Amniotic stem cell (primary cell): ENCODE data around the gene SPTB.

Experiments used
- DNase-seq: peaks from one replicate; lab custom pipeline; 2025; lab: John Stamatoyannopoulos, UW

SPTB gene

DNA sequence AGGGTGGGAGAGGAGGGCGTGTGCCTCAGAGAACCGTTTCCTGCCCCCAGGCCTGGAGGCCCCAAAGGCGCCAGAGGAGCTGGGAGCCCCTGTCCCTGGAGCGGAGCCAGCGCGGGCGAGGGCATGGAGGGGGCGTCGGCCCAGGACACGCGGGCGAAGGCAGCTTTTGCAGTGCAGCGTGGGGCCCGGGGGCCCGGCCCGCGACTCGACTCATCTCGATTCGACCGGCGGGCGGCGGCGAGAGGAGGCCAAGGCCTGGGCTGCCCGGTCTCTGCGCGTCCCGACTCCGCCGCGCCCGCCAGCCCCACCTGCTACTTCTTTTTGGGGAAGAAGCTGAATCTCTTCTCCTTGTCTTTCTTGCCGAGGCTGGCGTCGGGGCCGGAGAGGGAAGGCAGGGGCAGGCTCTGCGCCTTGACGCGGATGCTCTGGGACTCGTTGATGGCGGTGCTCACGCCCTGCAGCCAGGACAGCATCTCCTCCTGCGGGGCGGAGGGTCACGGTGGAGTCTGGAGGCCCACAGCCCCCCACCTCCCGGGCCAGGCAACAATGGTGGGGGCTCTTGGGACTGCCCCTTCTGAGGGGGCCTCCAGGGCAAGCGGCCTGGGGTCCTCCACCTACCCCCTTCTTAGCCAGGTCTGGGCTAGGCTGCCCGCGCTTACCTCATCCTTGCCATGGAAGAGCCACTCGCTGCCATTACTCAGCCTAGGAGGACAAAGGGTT is 130.6 kb downstream of the SPTB start:
- DNase-seq = no peak

DNA sequence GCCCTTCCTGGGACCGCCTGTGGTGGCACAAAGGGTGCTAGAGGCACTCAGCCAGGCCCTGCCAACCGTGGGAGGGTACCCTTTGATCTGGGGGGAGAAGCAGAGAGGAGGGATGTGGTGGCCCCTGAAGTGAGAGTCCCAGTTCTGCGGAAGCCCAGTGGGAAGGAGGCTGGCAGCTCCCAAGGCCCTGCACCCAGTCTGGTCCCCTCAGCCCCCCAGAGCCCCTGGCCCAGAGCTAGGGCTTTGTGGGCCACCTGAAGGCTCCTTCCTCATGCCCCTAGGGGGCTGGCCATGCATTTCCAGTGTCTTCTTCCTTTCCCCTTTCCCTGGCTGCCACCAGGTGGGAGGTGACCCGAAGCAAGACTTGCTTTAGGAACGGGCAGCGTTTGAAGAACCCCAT is 131.2 kb downstream of the SPTB start:
- no peak for DNase-seq

DNA sequence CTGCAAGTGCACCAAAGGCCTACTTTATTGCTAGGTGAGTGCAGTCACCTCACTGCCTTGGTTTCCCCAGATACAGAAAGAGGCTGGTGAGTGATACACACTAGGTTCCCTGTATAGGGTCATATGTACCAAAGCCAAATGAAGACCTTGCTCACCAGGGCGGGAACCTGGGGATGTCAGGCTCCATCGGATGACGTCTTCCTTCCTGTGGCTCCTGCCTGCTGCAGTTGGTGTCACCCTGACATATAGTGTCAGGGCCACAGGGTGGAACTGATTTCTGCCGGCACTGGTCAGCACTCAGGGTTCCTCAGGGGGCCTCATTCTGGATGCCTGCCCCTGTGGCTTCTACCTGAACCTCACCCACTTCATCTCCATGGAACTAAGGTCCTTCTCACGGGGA is 132.4 kb downstream of the SPTB start:
- DNase-seq = no peak

DNA sequence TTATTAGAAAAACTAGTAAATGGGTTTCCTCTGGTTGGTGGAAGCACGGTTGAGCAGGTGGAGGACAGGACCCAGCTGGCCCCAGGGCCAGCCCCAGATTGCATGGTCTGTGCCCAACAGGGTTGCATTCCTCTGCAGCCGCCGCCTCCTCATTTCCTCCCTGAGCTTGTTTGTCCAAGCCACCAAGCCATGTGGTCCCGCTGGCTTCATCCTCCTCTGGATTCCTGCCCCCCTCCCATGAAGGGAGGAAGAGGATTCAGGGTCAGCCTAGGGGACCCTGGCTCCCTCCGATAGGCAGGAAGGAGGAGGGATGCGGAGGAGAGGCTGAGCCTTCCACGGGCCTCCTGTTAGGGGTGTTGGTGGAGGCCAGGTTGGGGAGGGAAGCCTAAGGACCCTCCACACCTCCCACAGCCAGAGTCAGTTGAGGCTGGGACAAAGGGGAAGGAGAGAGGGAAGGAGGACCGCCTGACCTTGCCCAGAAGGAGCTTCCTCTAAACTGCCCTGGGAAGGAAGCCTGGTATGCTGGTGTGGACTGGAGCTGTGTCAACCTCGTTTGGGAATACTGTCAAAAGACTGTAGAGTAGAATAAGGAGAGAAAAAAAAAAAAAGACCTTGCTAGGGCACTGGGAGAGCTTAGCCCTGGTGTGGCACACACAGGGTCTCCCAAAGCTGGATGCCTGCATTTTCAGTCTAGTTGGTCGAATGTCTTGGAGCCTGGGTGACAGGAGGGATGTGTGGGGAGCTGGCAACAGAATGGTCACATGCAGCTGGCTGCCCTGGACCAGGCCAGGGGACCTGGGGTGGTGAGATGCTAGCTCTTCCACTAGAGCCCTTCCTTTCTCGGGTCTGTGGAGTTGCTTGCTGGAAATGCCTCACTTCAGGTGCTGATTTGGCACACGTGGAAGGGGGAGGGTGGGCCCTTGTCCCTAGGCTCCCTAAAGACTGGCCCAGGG is 133.1 kb downstream of the SPTB start:
- DNase-seq = no peak

DNA sequence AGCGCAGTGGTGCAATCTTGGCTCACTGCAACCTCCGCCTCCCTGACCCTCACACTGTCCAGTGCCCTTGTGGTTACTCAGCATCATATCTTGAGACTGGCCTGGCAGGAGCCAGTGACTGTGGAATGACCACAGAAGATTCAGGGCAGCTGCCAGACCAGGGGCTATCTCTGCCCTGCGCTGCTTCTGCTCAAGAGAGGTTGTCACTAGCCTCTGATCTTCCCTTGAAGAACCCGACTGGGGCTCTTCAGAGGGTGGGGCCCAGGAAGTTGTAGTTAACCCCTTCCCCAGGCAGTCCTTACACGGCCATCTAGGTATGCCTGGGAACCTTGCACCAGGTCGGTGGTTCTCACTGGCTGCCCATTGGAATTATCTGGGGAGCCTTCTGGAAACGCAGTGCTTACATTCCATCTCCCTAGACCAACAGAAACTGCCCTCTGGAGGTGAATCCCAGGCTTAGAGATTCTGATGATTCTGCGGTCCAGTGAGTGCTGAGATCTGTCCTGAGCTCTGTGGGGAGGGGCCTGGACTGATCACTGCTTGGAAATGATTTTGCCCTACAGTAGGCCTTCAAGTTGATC is 134.1 kb downstream of the SPTB start:
- DNase-seq = no peak

DNA sequence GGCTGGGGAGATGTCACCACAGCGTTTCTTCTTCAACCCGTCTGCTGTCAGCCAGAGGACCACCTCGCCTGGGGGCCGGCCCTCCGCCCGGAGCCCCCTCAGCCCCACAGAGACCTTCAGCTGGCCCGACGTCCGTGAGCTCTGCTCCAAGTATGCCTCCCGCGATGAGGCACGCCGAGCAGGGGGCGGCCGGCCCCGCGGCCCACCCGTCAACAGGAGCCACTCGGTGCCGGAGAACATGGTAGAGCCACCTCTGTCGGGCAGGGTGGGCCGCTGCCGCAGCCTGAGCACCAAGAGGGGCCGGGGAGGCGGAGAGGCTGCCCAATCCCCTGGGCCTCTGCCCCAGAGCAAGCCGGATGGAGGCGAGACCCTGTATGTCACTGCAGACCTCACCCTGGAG is 136.6 kb downstream of the SPTB start:
- DNase-seq = no peak

DNA sequence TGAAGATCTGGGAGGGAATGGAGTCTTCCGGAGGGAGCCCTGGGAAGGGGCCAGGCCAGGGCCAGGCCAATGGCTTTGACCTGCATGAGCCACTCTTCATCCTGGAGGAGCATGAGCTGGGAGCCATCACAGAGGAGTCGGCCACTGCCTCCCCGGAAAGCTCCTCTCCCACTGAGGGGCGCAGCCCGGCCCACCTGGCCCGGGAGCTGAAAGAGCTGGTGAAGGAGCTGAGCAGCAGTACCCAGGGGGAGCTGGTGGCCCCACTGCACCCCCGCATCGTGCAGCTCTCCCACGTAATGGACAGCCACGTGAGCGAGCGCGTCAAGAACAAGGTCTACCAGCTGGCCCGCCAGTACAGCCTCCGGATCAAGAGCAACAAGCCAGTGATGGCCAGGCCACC is 137.7 kb downstream of the SPTB start:
- DNase-seq = no peak

DNA sequence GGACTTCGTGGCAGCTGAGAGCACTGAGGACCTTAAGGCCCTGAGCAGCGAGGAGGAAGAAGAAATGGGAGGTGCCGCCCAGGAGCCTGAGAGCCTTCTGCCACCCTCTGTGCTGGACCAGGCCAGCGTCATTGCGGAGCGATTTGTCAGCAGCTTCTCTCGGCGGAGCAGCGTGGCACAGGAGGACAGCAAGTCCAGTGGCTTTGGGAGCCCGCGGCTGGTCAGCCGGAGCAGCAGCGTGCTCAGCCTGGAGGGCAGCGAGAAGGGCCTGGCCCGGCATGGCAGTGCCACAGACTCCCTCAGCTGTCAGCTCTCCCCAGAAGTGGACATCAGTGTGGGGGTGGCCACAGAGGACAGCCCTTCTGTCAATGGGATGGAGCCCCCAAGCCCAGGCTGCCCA is 138.5 kb downstream of the SPTB start:
- DNase-seq = no peak

DNA sequence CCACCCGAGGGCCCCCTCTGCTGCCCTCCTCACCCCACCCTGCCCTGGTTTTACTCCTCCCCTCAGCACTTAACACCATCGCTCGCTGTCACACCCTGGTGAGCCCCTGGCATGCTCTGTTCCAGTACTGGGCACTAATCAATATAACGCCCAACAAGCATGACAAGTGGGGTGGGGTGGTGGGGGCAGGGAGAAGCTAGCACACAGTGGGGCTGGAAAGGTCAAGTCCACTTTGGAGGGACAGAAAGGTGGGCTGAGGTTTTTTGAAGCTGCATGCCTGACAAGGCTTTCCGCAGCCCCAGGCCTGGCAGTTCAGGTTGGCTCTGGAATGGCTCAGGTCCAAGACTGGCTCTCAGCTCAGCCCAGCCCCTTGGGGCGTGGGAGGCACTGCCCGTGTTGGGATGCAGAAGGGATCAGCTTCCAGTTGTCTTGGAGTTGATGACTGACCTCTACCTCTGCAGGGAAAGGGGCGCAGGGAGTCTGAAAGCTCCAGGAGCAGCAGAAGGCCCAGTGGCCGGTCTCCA is 141.4 kb downstream of the SPTB start:
- no peak for DNase-seq

DNA sequence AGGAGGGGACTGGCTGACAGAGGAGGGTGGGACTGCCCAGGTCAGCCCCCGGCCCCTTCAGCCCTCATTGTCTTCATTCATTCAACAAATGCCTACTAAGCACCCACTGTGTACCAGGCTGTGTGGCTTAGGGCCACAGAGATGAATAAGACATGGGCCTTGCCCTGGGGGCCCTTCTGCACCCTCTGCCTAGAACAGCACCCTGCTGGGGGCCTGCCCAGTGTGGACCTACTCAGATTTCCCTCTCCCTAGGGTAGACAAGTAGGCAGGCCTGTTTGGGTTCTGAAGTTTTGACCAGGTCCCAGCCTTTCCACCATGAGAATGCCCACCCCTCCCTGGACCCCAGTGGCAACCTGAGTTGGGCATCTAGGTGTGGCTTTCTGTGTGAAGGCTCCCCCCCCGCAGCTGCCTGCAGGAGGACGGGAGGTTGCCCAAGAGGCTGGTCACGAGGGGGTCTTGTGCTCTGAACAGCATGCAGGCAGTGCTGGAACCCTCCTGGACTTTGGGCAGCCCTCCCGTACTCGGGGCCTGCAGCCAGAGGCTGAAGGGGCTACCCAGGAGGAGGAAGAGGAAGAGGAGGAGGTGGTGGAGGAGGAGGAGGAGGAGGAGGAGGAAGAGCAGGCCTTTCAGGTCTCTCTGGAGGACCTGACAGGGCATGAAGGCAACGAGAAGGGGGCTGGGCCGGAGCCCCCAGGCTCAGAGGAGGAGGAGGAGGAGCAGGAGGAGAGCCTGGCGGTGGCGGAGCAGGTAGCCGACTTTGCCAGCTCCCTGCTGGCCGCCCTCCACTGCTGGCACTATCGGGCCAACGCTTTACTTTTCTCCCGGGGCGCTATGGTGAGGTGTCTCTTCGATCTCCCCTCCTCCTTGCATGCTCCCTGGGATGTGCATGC is 142.1 kb downstream of the SPTB start:
- DNase-seq = no peak

DNA sequence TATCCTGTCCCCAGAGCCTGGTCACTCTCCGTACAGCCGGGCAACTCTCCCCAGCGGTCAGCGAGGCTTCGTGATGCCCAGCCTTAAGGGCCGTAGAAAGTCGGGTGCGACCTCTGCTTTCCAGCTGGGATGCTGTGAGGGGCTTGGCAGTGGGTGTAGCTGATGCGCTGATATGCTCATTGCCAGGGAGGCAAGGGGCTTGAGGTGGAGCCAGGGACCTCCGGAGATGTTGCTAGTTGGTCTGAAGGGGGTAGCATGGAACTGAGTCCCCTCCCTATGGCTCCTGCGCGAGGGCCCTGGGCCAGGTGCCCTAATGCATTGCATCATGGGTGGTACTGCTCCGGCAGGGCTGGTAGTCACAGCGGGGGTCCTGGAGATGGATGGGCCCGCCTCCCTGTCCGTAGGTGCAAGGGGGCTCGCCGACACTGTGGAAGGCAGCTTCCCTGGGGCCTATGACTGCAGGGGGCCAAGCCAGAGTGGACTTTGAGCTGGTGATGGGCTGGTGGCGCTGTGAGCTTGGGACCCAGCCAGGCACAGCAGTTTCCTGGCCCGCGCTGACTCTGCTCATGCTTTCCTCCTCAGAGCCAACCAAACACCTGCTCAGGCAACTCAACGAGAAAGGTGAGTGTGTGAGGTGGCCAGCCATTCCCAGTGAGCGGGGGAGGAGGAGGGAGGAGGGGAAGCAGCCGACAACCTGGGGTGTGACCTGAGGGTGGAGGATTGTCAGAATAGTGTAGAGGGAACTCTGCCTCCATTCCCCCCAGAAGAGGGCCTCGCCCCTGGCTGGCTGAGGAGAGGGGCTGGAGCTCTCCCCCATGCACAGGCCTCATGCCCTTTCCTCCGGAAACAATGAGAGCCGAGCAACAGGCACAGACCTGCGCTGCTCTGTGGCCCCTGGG is 143.2 kb downstream of the SPTB start:
- DNase-seq = no peak

DNA sequence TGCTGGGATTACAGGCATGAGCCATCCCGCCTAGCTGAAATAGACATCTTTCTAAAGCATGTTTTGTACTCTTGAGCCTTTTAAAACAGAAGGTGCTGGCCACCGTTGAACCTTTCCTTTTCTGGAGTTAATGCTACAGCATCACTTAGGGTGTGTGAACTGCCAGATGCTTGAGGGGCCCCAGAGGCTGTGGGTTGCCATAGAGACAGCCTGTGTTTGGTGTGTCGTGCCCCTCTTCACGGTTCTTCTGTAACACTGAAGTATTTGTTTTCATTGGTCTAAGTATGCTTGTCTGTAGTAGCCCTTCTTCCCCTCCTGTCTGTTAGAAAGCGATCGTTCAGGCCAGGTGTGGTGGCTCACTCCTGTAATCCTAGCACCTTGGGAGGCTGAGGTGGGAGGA is 144.7 kb downstream of the SPTB start:
- no peak for DNase-seq

DNA sequence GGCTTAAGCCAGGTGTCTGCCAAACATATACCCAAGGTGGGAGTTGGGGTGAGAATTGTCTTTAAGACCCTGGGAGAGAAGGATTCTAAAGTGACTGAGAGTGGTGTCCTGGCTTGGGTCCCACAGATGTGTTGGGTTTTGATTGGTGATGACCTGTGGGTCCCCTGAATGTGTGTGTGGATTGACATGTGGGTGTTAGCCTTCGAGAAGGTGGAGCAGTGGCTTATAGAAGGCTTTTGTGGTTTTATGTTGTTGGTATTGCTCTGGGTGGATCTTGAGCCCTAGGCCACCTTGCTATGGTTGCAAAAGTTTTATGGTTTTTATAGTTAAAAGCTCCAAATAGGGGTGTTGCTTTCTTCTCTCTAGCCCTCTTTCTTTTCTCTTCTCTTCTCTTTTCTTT is 145.8 kb downstream of the SPTB start:
- no peak for DNase-seq

DNA sequence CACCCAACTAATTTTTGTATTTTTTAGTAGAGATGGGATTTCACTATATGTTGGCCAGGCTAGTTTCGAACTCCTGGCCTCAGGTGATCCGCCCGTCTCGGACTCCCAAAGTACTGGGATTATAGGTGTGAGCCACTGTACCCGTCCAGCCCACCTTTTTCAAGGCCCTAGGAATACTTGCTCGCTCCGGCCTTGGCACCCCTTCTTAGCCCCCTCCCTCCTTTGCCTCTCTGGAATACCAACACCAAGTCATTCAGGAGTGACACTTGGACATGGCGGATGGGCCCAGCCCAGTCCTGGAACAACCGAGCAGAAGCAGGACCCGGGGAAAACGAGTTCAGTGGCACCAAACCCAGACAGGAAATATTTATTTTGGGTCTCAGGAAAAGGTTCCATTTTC is 146.4 kb downstream of the SPTB start:
- DNase-seq = no peak

DNA sequence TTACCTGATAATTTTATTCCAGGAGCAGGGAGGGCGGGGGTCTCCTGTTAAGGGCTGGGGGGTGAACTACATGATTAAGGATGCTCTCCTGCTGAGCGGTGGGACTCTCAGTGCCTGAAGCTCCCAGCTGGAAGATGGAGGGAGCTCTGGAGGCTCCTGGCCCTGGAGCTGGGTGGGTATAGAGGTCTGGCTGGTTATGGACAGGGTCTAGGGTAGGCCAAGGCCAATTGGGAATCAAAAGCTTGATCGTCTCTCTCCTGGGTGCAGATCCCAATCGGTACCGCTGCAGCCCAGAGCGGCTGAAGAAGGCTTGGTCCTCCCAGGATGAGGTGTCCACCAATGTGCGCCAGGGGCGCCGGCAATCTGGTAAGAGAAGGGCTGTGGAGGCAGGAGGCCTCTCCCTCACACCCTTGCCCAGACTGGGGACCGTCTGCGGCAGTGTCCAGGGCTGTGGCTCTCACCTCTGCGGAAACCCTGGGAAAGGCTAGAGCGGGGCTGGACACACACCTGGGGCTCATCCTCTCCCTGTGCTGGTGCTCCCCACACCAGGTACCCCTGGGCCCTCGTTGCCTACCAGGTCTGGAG is 147.1 kb downstream of the SPTB start:
- no peak for DNase-seq

DNA sequence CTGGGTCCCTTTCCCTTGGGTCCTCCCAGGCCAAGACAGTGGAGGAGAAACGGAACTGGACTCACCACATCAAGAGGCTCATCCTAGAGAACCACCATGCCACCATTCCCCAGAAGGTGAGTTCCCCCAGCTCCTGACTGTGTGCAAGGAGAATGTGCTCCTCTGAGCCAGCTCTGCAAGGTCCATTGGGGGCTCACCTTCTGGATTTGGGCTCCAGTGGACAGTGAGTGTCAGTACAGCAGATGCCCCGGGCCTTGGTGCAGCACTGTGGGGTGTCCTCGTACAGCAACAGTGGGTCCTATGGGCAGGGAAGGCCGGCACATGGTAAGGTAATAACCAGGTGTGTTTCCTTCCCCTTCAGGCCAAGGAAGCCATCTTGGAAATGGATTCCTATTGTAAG is 147.6 kb downstream of the SPTB start:
- DNase-seq = no peak

DNA sequence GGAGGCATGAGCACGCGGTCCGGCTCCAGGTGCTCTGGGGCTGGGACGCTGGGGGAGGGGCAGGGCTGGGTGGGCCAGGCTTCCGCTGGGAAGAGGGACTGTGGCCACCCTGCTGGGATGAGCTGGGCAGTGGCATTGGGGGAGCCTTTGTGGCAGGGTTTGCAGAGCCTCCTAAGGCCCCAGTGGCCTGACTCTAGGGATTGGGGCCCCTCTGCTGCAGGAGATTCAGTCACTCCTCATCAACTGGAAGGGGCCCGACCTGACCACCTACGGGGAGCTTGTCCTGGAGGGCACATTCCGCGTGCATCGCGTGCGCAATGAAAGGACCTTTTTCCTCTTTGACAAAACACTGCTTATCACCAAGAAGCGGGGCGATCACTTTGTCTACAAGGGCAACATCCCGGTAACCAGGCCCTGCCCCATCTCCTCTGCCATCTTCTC is 148.5 kb downstream of the SPTB start:
- no peak for DNase-seq

DNA sequence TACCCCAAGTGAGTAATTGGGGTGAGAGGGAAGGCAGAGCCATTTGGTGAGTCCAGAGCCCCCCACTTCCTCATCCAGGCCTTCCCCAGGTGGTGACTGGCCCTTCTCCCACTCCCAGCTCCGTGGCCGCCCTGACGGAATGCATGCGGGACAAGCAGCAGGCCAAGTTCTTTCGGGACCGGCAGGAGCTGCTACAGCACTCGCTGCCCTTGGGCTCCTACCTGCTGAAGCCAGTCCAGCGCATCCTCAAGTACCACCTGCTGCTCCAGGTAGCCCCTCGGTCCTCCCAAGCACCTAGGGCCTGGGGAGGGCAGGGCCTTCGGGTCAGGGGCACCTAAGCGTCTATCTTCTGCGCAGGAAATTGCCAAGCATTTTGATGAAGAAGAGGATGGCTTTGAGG is 149.0 kb downstream of the SPTB start:
- DNase-seq = no peak

DNA sequence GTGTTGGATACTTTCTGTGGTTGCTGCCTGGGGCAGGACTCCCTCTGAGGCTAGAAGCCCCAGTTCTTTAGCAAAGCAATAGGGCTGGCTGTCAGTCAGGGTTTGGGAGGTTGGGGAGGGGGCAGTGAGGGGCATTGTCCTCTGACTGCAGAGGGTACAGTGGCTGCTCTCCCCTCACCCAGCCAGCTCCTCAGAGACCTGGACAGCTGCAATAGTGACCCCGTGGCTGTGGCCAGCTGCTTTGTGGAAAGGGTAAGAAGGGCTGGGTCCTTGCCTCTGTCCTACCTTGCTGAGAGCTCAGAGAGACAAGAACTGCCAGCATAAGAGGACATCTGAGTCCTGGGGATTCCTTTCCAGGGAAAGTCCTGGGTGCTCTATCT is 149.7 kb downstream of the SPTB start:
- no peak for DNase-seq

DNA sequence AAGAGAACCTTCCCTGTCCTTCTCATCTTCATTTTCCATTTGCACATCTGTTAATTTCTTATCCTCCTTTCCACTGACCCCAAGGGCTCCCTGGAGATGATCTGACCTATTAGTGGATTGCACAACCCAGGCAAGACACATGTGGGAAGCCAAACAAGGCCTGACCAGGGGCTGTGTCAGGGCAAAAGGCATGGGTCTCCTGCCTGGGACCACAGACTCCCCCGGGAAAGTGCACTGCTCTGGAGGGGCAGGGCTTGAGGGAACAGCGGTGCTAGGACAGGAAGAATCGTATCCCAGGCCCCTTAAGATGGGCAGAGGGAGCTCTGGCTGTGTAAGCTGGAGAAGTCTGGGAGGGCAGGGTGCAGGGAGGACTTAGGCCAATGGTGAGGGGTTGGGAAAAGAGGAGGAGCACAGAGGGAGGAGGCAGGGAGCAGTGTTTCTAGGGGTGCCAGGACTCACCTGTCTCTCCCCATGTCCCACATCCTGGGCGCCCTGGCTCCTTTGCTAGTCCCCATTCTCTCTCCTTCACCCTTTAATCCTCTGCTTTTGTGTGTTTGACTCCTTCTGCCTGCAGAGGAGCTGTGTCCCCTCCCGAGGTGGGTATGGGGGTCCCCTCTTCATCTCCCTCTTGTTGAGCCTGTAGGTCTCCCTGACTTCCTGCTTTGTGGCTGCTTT is 150.2 kb downstream of the SPTB start:
- no peak for DNase-seq
